Suprapubic skin (tissue), 3 donors: ENCODE results near the gene CBL.

Experiments used
- CTCF ChIP-seq, 2 donors: fragments of 200-600 bp in 1 of 2; fragments of 450-650 bp in 1 of 2; sonication (generic) in 1 of 2; IDR thresholded peaks; one replicate each; pipeline ENCODE4 v1.5.1; 2016 to 2019; ENCODE audit warnings: antibody characterized with exemption in 2 of 2, mild to moderate bottlenecking in 1 of 2, moderate library complexity in 1 of 2
- POLR2A ChIP-seq, 2 donors: fragments of 450-650 bp; IDR thresholded peaks; one replicate each; pipeline ENCODE4 v1.6.1; 2017; ENCODE audit warnings: antibody characterized with exemption in 2 of 2, mild to moderate bottlenecking in 2 of 2, moderate library complexity in 2 of 2

- TF ChIP-seq CTCF (IDR thresholded peaks at IDR 0.05) (no peak), POLR2A (IDR thresholded peaks at IDR 0.05) (no peak)
Measured at GRCh38 chr11:119229288-119229672, 23.1 kb downstream of the CBL start.
